NCI-H2196 (cell line): ENCODE results near the gene SCN5A.
A peak's percentile ranks its signal among the peaks of the same experiment; 100 is the strongest.

ENCODE experiments used
- DNase-seq: peaks from one replicate; lab custom pipeline; 2025; ENCODE audit not compliant: unreplicated experiment; lab: John Stamatoyannopoulos, UW

Gene SCN5A

GRCh38 chr3:38544926-38545325 lies 104.6 kb downstream of the SCN5A start:
- DNase-seq: no peak

- no peak for DNase-seq
Observed at GRCh38 chr3:38543586-38543985, 105.9 kb downstream of the SCN5A start.

GRCh38 chr3:38542401-38543298 lies 106.8 kb downstream of the SCN5A start:
- DNase-seq: no peak

DNA sequence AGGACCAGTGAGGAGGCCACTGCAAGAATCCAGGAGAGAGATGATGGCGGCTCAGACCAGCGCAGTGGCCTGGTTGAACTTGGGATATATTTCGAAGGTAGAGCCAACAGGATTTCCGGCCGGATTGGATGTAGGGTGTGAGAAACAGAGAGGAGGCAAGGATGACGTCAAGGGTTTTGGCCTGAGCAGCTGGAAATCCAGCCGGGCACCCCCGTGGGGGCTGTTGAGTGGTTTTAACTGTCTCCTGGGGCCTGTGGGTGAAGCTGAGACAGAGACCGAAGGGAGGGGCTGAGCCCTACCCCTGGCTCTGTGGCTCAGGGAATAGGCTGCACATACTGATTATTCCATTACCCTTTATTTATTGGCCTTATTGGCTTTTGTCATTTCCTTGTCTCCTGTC lies 107.7 kb downstream of the SCN5A start:
- DNase-seq: no peak

DNA sequence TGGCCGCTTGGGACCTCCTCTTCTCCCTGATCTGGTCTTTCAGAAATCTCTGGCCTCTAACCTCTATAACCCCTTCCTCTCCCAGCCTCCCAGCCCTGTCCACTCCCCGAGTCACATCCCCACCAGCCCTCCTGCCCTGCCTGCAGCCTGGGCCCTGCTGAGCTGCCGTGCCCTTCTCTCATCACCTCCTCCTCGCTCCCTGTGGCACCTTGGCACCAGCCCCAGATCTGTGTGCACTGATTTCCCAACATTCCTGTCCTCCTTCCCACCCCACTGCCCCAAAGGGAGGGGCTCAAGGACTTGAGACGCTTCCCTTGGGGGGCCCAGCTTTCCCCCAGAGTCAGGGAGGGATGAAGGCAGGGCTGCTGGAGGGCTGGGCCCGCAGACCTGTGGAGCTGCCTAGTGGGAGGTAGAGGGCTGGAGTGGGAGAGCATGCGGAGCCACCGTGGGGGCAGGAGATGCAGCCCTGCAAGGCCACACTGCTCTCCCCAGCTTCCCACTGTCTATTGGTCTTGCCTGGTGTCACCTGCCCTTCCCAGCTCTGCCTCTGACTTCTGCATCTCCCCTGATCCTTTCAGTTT lies 110.6 kb downstream of the SCN5A start:
- DNase-seq: no peak

GRCh38 chr3:38536671-38537070 lies 112.8 kb downstream of the SCN5A start:
- no peak for DNase-seq

DNA sequence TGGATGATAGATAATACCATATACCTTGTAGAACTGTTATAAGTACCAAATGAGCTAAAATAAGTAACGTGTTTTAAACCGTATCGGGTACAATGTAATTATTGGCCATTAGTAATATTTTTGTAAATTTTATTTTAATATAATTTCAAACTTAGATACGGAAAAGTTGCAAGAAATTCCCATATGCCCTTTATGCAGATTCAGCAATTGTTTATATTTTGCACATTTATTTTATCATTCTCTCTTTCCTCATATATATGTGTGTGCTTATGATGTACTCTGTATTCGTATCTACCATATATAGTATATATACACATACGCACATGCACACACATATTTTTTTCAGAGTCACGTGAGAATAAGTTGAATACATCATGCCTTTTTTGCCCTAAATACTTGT lies 114.9 kb downstream of the SCN5A start:
- DNase-seq: no peak

- DNase-seq: no peak
Observed at GRCh38 chr3:38534180-38534579, 115.3 kb downstream of the SCN5A start.

DNA sequence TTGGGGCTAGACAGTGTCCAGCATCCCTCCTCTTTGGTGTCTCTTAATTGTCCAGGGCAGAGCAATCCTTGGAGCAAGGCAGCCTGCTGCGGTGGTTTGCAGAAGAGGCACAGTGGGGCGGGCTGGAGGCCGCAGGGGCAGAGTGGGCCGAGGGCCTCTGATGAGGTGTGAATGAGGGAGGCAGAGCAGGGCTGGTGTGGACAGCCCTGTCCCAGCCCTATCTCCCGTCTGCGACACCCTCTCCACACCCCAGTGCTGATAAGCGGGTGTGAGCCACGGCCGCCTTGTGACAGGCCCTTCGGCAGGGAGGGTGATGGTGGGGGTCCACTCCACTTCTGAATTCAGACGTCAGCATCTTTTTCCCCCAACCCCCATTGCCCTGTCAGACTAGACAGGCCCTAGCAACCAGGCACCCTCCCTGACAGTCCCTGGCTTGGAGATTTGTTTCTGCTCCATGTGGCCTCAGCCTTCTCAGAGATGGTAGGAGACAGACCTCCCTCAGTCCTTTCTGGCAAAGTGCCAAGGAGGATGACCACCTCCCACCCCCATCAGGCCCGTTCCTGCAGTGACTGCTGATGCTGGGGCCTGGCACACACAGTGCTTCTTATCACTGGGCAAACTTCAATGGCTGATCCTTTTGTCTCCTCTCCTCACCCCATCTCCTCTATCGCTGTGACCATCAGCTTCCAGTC lies 116.1 kb downstream of the SCN5A start:
- no peak for DNase-seq

- DNase-seq: no peak
Observed at GRCh38 chr3:38532529-38532928, 117.0 kb downstream of the SCN5A start.

DNA sequence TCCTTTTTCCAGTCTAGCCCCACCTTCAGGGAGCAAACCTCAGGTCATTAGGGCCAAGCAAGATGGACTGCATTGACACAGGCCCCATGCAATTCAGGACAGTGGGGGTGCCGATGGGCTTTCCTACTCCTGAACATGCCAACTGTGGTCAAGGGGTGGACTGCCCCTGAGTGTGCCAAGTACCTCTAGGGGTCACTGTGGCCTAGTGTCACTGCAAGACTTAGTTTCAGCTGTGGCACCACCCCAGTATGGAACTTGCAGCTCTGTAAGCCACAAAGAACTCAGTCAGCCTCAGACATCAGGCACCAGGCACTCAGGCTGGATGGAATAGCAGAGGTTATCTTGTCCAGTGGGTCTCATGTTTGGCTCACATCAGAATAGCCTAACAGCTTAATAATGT lies 121.0 kb downstream of the SCN5A start:
- DNase-seq: no peak

- no peak for DNase-seq
Observed at GRCh38 chr3:38526792-38527191, 122.7 kb downstream of the SCN5A start.

DNA sequence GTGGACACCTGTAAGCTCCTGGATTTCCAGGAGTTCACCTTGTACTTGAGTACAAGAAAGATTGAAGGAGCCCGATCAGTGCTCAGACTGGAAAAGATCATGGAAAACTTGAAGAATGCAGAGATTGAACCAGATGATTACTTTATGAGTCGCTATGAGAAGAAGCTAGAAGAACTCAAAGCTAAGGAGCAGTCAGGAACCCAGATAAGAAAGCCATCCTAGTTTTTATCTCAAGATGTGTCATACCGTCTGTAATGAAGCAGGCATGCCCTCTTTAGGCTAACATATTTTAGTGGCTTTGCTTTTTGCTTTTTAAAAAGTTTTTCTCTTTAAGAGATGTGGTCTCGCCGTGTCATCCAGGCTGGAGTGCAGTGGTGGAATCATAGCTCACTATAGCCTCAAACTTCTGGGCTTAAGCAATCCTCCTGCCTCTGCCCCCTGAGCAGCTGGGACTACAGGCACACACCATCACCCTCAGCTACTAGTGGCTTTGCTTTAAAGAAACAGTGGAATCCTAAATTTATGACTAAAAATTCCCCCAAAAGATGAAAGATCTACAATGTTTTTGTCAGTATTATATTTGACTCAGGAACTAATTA lies 125.2 kb downstream of the SCN5A start:
- DNase-seq: no peak

GRCh38 chr3:38522002-38522401 lies 127.5 kb downstream of the SCN5A start:
- no peak for DNase-seq

DNA sequence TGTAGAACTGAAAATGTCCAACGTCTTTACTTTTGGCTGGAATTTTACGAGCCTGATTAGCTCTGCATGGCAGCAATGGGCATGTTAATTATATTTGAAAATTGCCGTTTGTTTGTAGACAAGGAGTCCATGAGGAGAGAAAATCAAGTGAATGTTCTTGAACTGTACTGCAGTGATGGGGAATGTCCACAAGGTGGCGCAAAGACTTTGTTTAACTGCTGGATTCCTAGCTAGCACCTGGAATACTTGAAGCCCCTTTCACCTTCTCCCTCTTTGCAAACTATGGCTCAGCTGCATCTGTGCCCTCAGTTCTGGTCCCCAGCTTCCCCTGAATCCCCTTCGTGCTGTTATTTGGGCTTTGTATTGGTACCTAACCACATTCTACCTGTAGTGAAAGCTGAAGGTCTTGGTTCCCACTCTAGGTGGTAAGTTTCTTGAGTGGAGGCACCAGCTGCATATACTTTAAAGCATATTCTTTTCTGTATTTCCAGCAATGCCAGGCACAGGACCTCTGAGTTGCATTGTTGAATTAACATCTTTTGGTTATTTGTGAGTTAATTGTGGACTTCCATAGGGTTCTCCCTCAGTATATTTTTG lies 128.0 kb downstream of the SCN5A start:
- peak; percentile 26 for DNase-seq

DNA sequence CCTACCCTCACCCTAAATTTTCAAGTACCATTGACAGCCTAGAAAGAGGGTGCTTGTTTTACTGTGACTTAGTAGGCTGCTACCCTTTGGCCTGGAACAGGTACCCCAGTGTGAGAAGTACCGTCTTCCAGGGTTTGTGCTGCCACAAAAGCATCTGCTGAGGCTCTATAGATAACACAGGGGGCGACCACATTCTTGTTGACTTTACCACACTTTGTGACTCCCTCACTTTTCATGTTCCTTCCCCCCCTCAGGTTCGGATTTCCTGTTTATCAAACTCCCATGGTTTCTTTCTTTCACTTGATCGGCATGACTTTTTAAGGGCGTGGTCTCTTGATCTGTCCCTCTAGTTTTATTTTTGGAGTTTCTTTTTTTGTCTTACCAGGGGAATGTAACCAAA lies 129.8 kb downstream of the SCN5A start:
- DNase-seq: no peak

- no peak for DNase-seq
Observed at GRCh38 chr3:38519000-38519399, 130.5 kb downstream of the SCN5A start.

DNA sequence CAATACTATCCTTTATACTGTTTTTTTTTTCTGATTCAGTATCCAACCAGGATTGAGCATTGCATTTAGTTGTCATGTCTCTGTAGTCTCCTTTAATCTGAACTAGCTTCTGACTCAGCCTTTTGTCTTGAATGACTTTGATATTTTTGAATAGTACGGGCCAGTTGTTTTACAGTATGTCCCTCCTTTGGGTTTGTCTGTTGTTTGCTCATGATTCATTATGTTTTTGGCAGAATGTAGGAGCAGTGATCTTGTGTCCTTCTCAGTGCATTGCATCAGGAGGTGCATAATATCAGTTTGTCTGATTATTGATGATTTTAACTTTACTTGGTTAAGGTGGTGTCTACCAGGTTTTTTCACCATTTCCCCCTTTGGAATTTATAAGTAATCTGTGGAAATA lies 132.8 kb downstream of the SCN5A start:
- DNase-seq: no peak

DNA sequence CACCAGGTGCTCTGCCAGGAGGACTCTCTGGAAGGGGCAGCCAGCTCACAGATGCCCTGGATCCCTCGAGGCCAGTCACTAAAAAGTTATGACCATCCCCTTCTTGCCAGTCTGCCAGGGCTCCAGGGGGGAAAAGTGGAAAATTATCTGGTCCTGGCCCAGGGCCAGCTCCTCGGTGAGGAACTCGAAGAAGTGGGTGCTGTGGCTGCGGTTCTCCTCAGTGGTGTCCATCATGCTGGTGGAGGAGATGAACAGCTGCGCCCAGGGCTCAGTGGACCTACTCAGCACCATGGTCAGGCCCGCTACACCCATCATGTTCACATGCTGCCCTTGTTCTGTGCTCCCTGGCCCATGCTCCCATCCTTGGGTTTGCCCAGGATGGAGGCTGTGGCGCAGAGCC lies 134.1 kb downstream of the SCN5A start:
- no peak for DNase-seq

GRCh38 chr3:38511546-38511945 lies 137.9 kb downstream of the SCN5A start:
- no peak for DNase-seq

- no peak for DNase-seq
Observed at GRCh38 chr3:38510631-38511030, 138.9 kb downstream of the SCN5A start.
